PC-3 (cell line): ENCODE data around the gene FES. TPM values are rescaled to one million over a fixed set of nuclear protein-coding genes. Genes with fewer than 3 reads are reported as not detected.
"Not testable (repeated sequence)": the region's sequence is repeated elsewhere in the genome, so short reads cannot be mapped to it uniquely, and the experiment has no call there.

Experiments
- ATAC-seq: fragments of 200-7000 bp; cut with Tn5 transposase; 2 replicates; pipeline ENCODE4 v1.9.1; 2020; ENCODE audit warnings: mild to moderate bottlenecking, moderate library complexity
- BruUV-seq: library from RNA; stranded (reverse); fragments of 400-500 nt; replicated peaks from 2 replicates; lab custom pipeline; 2021; lab: Mats Ljungman, UMichigan
- CTCF ChIA-PET: fragments of 300-600 bp; sonication (Branson Sonifier 250); formaldehyde crosslinking; loops from one replicate; lab custom pipeline; 2022; ENCODE audit warnings: antibody characterized with exemption; lab: Charles Lee
- POLR2A ChIA-PET: fragments of 300-600 bp; sonication (Branson Sonifier 250); formaldehyde crosslinking; loops from one replicate; lab custom pipeline; 2022; ENCODE audit warnings: antibody characterized with exemption; ENCODE audit not compliant: unreplicated experiment; lab: Charles Lee
- DNase-seq: peaks from one replicate; pipeline ENCODE4 v3.0.0-alpha.2; 2015
- H2AFZ ChIP-seq: fragments of 300-600 bp; sonication (generic); 2 replicates; pipeline ENCODE4 v1.6.0; 2016; ENCODE audit warnings: antibody characterized with exemption, low read length
- H3F3A ChIP-seq: fragments of 300-600 bp; sonication (generic); one replicate; pipeline ENCODE4 v1.6.0; 2017; ENCODE audit warnings: antibody characterized with exemption, low read length, control low read depth, mild to moderate bottlenecking; ENCODE audit not compliant: unreplicated experiment
- H3K27ac ChIP-seq: fragments of 300-600 bp; sonication (generic); 2 replicates; pipeline ENCODE4 v1.5.1; 2016; ENCODE audit warnings: mild to moderate bottlenecking, low read length
- H3K27me3 ChIP-seq: fragments of 300-600 bp; sonication (generic); 2 replicates; pipeline ENCODE4 v1.6.1; 2016; ENCODE audit warnings: low read length, mixed read lengths
- H3K36me3 ChIP-seq: fragments of 300-600 bp; sonication (generic); 2 replicates; pipeline ENCODE4 v1.6.1; 2016; ENCODE audit warnings: low read depth, mixed run types, low read length, mixed read lengths
- H3K4me1 ChIP-seq: fragments of 300-600 bp; sonication (generic); 2 replicates; pipeline ENCODE4 v1.5.1; 2016; ENCODE audit warnings: low read length; ENCODE audit not compliant: insufficient read depth
- H3K4me2 ChIP-seq: fragments of 300-600 bp; sonication (generic); 2 replicates; pipeline ENCODE4 v1.6.0; 2016; ENCODE audit warnings: low read length
- H3K4me3 ChIP-seq: fragments of 300-600 bp; sonication (generic); 2 replicates; pipeline ENCODE4 v1.5.1; 2016; ENCODE audit warnings: mild to moderate bottlenecking, low read length, mixed read lengths
- H3K79me2 ChIP-seq: fragments of 300-600 bp; sonication (generic); 2 replicates; pipeline ENCODE4 v1.6.1; 2017; ENCODE audit warnings: low read length, mixed read lengths
- H3K9ac ChIP-seq: fragments of 300-600 bp; sonication (generic); 2 replicates; pipeline ENCODE4 v1.6.0; 2016; ENCODE audit warnings: mild to moderate bottlenecking, low read length
- H3K9me2 ChIP-seq: fragments of 300-600 bp; sonication (generic); replicated peaks from 2 replicates; pipeline ENCODE4 v1.6.1; 2016; ENCODE audit warnings: mixed run types, low read length, mixed read lengths
- H3K9me3 ChIP-seq: fragments of 300-600 bp; sonication (generic); 2 replicates; pipeline ENCODE4 v1.6.1; 2016; ENCODE audit warnings: low read length, mixed read lengths
- H4K20me1 ChIP-seq: fragments of 300-600 bp; sonication (generic); 2 replicates; pipeline ENCODE4 v1.6.1; 2016; ENCODE audit warnings: low read length, mixed read lengths
- EZH2 ChIP-seq: fragments of 300-600 bp; sonication (generic); IDR thresholded peaks from one replicate; pipeline ENCODE4 v1.6.1; 2017; ENCODE audit warnings: antibody characterized with exemption, mild to moderate bottlenecking, low read length; ENCODE audit not compliant: unreplicated experiment
- EZH2phosphoT487 ChIP-seq: fragments of 300-600 bp; sonication (generic); IDR thresholded peaks from 2 replicates; pipeline ENCODE4 v1.6.1; 2018; ENCODE audit warnings: mild to moderate bottlenecking, antibody characterized with exemption, low read length, borderline replicate concordance
- intact Hi-C: fragments of 100-400 bp; cut with micrococcal nuclease; formaldehyde crosslinking; loops from 2 replicates; pipeline ENCODE4 v1.9.0; 2023
- total RNA-seq: library from RNA; depleted of rRNA; stranded (reverse); fragments of >200 nt; gene quantifications from 2 replicates; pipeline ENCODE4 v1.2.3, GENCODE V29; 2014
- TF ChIP-seq, protein P1 (sequence below): fragments of 300-600 bp; sonication (generic); conservative IDR thresholded peaks from 2 replicates; pipeline ENCODE4 v1.5.1; 2017; ENCODE audit warnings: antibody characterized with exemption, low read depth, mild to moderate bottlenecking, low read length

Gene FES
- total RNA-seq, 1 experiment from 2014 or later = 2.8 TPM

DNA sequence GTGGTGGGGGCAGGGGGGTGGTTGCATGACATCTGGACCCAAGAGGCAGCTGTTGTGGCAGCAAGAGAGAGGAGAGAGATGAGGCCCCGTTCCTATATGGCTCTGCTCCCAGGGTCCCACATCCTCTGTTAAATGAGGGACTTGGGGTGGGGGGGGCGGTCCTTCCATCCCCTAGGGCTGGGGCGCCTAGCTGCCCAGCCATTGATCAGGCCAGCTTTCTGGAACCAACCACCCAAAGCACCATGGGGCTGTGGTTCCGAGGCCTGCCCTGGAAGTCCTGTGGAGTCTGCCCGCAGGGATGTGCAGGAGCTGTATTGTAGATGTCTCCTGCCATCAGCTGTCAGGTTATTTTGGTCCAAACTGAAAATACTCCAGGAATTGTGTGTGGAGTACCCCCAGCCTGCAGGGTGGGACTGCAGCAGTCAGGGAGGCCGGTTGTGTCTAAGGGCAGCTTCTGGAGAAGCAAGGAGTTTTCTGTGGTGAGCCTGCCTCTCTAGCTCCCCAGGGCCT is 10.8 kb upstream of the FES start:
- H3K27ac ChIP-seq = peak overlapping the region; percentile 35; the same call in 1 of the 2 replicates
- H3K4me1 ChIP-seq = peaks cover 47% of the 10 kb centered on the region
- no peak for TF ChIP-seq EZH2
- no peak for TF ChIP-seq EZH2phosphoT487
- TF ChIP-seq, protein P1, sequence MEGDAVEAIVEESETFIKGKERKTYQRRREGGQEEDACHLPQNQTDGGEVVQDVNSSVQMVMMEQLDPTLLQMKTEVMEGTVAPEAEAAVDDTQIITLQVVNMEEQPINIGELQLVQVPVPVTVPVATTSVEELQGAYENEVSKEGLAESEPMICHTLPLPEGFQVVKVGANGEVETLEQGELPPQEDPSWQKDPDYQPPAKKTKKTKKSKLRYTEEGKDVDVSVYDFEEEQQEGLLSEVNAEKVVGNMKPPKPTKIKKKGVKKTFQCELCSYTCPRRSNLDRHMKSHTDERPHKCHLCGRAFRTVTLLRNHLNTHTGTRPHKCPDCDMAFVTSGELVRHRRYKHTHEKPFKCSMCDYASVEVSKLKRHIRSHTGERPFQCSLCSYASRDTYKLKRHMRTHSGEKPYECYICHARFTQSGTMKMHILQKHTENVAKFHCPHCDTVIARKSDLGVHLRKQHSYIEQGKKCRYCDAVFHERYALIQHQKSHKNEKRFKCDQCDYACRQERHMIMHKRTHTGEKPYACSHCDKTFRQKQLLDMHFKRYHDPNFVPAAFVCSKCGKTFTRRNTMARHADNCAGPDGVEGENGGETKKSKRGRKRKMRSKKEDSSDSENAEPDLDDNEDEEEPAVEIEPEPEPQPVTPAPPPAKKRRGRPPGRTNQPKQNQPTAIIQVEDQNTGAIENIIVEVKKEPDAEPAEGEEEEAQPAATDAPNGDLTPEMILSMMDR = no peak
- H3F3A ChIP-seq = peaks cover 4% of the 10 kb centered on the region
- ATAC-seq (no peak), DNase-seq (no peak)
- ChIA-PET POLR2A (no interaction called here), CTCF (no interaction called here)
- H3K4me3 ChIP-seq = peak overlapping the region; percentile 48; the same call in 1 of the 2 replicates
- peaks cover 15% of the 10 kb centered on the region; the same call in 1 of the 2 replicates for H4K20me1 ChIP-seq
- no peaks in the 10 kb centered on the region for H3K9me3 ChIP-seq
- intact Hi-C loops = loop anchor here (5.0 kb wide), 1 partner anchor 156 kb away; the partner anchor contains the start of gene BLM
- no TSS peak for BruUV-seq
- H3K4me2 ChIP-seq = peak overlapping the region; percentile 97
- H3K9ac ChIP-seq = no peak overlapping the region
- H3K27me3 ChIP-seq = no peaks in the 10 kb centered on the region
- H2AFZ ChIP-seq = no peak overlapping the region
- H3K36me3 ChIP-seq = 0 out of 2 replicates have a peak, but pooled peaks cover 3% of the 10 kb centered on the region
- H3K9me2 ChIP-seq = no peaks in the 10 kb centered on the region
- H3K79me2 ChIP-seq = peaks cover 52% of the 10 kb centered on the region

DNA sequence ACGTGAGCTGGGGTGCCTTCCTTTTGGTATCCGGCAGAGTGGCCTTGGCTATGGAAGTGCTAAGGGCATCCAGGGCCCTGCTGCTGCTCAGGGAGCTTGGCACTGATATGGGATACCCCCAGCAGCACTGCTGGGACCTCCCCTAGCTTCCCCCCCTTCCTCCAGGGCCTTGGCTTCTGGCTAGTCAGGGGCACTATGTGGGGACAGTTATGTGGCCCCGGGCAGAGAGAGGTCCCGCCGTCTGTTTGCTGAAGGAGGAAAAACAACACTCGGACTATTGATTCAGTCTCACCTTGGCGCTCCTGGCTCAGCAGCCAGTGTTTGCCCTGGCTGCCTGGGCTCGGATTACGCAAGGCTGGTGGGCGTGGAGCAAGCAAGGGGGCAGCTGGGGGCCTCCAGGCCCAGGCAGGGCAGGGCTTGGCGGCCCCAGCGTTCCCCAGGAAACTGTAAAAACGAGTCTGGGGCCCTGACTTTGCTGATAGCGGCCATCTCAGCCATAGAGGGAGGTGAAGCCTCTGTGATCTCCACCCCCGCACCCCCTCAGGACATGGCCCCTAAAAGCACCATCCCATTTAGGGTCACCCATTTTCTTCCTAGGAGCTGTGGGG is 10.2 kb upstream of the FES start:
- Histone ChIP-seq H3K27ac (peak overlapping the region; percentile 35; the same call in 1 of the 2 replicates), H3K36me3 (0 out of 2 replicates have a peak, but pooled peaks cover 3% of the 10 kb centered on the region), H3K4me2 (peak overlapping the region; percentile 97), H3K4me1 (peaks cover 42% of the 10 kb centered on the region), H3K27me3 (no peaks in the 10 kb centered on the region), H3K9ac (no peak overlapping the region), H4K20me1 (peaks cover 15% of the 10 kb centered on the region; the same call in 1 of the 2 replicates), H2AFZ (no peak overlapping the region), H3K4me3 (peak overlapping the region; percentile 48; the same call in 1 of the 2 replicates), H3F3A (peaks cover 4% of the 10 kb centered on the region), H3K9me2 (no peaks in the 10 kb centered on the region), H3K9me3 (no peaks in the 10 kb centered on the region), H3K79me2 (peaks cover 52% of the 10 kb centered on the region)
- ChIA-PET CTCF (no interaction called here), POLR2A (no interaction called here)
- intact Hi-C loops = loop anchor here (5.0 kb wide), 1 partner anchor 157 kb away; the partner anchor contains the start of gene BLM
- no TSS peak for BruUV-seq
- TF ChIP-seq EZH2 (no peak), EZH2phosphoT487 (no peak)
- TF ChIP-seq, protein P1 = no peak
- DNase-seq (peak; percentile 49), ATAC-seq (peak; percentile 39)

DNA sequence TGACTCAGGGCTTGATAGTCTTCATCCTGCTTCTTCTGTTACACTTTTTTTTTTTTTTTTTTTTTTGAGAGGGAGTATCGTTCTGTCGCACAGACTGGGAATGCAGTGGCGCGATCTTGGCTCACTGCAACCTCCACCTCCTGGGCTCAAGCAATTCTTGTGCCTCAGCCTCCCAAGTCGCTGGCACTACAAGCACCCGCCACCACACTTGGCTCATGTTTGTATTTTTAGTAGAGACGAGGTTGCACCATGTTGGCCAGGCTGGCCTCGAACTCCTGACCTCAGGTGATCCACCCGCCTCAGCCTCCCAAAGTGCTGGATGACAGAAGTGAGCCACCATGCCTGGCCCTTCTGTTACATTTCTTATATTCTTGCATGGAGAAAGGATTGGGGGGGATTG is 9.3 kb upstream of the FES start:
- Histone ChIP-seq H3K4me1 (peaks cover 33% of the 10 kb centered on the region), H3K79me2 (peaks cover 52% of the 10 kb centered on the region), H4K20me1 (peaks cover 15% of the 10 kb centered on the region; the same call in 1 of the 2 replicates)
- H3K4me3 ChIP-seq, POLR2A ChIA-PET, H2AFZ ChIP-seq, H3K27me3 ChIP-seq, H3K36me3 ChIP-seq, H3K4me2 ChIP-seq, H3K27ac ChIP-seq, ATAC-seq, DNase-seq, H3K9me2 ChIP-seq, H3K9me3 ChIP-seq, CTCF ChIA-PET, BruUV-seq, H3F3A ChIP-seq, H3K9ac ChIP-seq: not testable (repeated sequence)
- intact Hi-C loops = loop anchor here (5.0 kb wide), 1 partner anchor 158 kb away; the partner anchor contains the start of gene BLM
